Measurements from ENCODE around the gene MTM1. TPM values are rescaled to one million over a fixed set of nuclear protein-coding genes. Genes with fewer than 3 reads are reported as not detected.

The MTM1 gene
- total and polyA plus RNA-seq, 9 of the 15 experiments (the other 6 are each of a cell fraction or from before 2014, with no cell fraction given) = 5.6 to 13.3 (median 9.5) TPM

- TF ChIP-seq MGA (IDR thresholded peaks at IDR 0.05) = no peak
- no peak for TF ChIP-seq ZNF436 (CRISPR knock-in tag; IDR thresholded peaks at IDR 0.05)
- no peak for TF ChIP-seq LCOR (CRISPR knock-in tag; IDR thresholded peaks at IDR 0.05)
- no peak for TF ChIP-seq SAFB2 (IDR thresholded peaks at IDR 0.05; ENCODE audit: borderline replicate concordance, low read depth, low read length, severe bottlenecking)
- TF ChIP-seq ZNF644 (tag; IDR thresholded peaks at IDR 0.05; ENCODE audit: low read depth) = no peak
- TF ChIP-seq PTBP1 (IDR thresholded peaks at IDR 0.05; ENCODE audit: low read depth, low read length) = no peak
- TF ChIP-seq ATF4 (CRISPR knock-in tag; IDR thresholded peaks at IDR 0.05) = no peak
- TF ChIP-seq HDAC3 (IDR thresholded peaks at IDR 0.05; ENCODE audit: borderline replicate concordance, partially characterized antibody) = no peak
- TF ChIP-seq GATA2 (CRISPR knock-in tag; IDR thresholded peaks at IDR 0.05) = no peak
- TF ChIP-seq MAFG (tag; conservative IDR thresholded peaks at IDR 0.05) = 0 out of 2 replicates have a peak, but pooled peaks have one; percentile 20
- TF ChIP-seq TOE1 (IDR thresholded peaks at IDR 0.05; ENCODE audit: borderline replicate concordance) = no peak
- TF ChIP-seq TOE1 (CRISPR knock-in tag; IDR thresholded peaks at IDR 0.05; ENCODE audit: borderline replicate concordance, low read depth) = no peak
- no peak for TF ChIP-seq BHLHE40 (IDR thresholded peaks at IDR 0.05; ENCODE audit: low read length)
- TF ChIP-seq ZBTB12 (CRISPR knock-in tag; IDR thresholded peaks at IDR 0.05) = no peak
- TF ChIP-seq GATAD2B (IDR thresholded peaks at IDR 0.05; ENCODE audit: borderline replicate concordance) = no peak
Measured at GRCh38 chrX:150533863-150534262, 34.6 kb upstream of the MTM1 start (continued).
